GM12891 (cell line): ENCODE measurements around the gene TMEM135.
"Not testable (repeated sequence)": the region's sequence is repeated elsewhere in the genome, so short reads cannot be mapped to it uniquely, and the experiment has no call there.

Source experiments
- DNase-seq: peaks from one replicate; pipeline ENCODE4 v3.0.0; 2011; ENCODE audit warnings: low spot score; ENCODE audit not compliant: insufficient read length
- FAIRE-seq: peaks from 2 replicates; lab custom pipeline; 2011; peaks lifted over from hg19 to GRCh38; lab: Jason Lieb, UNC
- PAX5 ChIP-seq: IDR thresholded peaks from 2 replicates; pipeline ENCODE4 v1.6.1; 2011; ENCODE audit warnings: low read length, moderate library complexity, mild to moderate bottlenecking; ENCODE audit not compliant: insufficient read depth, severe bottlenecking
- POLR2A ChIP-seq: IDR thresholded peaks from 2 replicates; pipeline ENCODE4 v1.6.1; 2011; ENCODE audit warnings: low read depth, low read length, control low read depth
- POLR2AphosphoS5 ChIP-seq: IDR thresholded peaks from 2 replicates; pipeline ENCODE4 v1.6.1; 2011; ENCODE audit warnings: low read depth, low read length, control low read depth
- POU2F2 ChIP-seq: IDR thresholded peaks from 2 replicates; pipeline ENCODE4 v1.6.1; 2011; ENCODE audit warnings: low read depth, mild to moderate bottlenecking, control low read depth, low read length, moderate library complexity
- SPI1 ChIP-seq: IDR thresholded peaks from 2 replicates; pipeline ENCODE4 v1.6.1; 2011; ENCODE audit warnings: low read depth, low read length, control low read depth
- TAF1 ChIP-seq: IDR thresholded peaks from 2 replicates; pipeline ENCODE4 v1.6.1; 2011; ENCODE audit warnings: low read depth, low read length, control low read depth

The TMEM135 gene

DNA sequence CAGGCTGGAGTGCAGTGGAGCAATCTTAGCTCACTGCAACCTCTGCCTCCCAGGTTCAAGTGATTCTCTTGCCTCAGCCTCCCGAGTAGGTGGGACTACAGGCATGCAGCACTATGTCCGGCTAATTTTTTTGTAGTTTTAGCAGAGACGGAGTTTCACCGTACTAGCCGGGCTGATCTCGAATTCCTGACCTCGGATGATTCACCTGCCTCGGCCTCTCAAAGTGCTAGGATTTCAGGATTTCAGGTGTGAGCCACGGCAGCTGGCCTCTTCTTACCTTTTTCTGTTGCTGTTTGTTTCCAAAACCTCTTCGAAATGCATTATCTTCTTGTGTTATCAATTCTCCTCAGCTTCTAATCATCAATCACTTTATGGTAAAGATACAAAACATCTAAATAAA is 22.1 kb upstream of the TMEM135 start:
- DNase-seq (no peak), FAIRE-seq (no peak)
- no peak for TF ChIP-seq POU2F2
- TF ChIP-seq SPI1 = no peak

GRCh38 chr11:87019613-87020271 is 18.0 kb upstream of the TMEM135 start:
- TF ChIP-seq PAX5 (no peak), POU2F2 (no peak), POLR2AphosphoS5 (no peak), TAF1 (no peak), SPI1 (no peak), POLR2A (no peak)
- no peak for FAIRE-seq
- DNase-seq = no peak

- FAIRE-seq = no peak
- no peak for DNase-seq
- TF ChIP-seq POLR2AphosphoS5 (no peak), SPI1 (no peak), TAF1 (no peak), PAX5 (no peak), POU2F2 (no peak), POLR2A (no peak)
Observed at GRCh38 chr11:87020336-87020735, 17.4 kb upstream of the TMEM135 start.

GRCh38 chr11:87020764-87021365 is 16.9 kb upstream of the TMEM135 start:
- FAIRE-seq (no peak), DNase-seq (no peak)
- no peak for TF ChIP-seq POU2F2
- no peak for TF ChIP-seq PAX5
- TF ChIP-seq SPI1 = no peak
- TF ChIP-seq TAF1 = no peak
- no peak for TF ChIP-seq POLR2AphosphoS5
- TF ChIP-seq POLR2A = no peak

DNA sequence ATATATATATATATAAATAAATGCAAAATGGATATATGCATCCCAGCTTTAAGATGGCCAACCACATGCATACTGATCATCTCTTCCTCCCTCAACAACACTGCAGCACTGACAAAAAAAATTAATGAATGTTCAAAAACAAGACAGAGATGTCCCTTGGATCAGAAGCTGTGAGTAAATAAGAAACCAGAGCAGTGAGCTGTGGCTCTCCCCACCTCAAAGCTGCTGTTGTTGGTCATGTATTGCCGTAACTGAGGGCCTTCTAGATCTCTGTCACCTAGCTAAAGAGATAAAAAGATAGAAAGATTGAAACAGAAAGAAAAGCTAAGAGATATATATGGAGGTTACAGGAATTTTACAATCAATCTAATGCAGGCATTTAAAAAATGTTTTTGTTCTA is 15.5 kb upstream of the TMEM135 start:
- FAIRE-seq = no peak
- DNase-seq = no peak

DNA sequence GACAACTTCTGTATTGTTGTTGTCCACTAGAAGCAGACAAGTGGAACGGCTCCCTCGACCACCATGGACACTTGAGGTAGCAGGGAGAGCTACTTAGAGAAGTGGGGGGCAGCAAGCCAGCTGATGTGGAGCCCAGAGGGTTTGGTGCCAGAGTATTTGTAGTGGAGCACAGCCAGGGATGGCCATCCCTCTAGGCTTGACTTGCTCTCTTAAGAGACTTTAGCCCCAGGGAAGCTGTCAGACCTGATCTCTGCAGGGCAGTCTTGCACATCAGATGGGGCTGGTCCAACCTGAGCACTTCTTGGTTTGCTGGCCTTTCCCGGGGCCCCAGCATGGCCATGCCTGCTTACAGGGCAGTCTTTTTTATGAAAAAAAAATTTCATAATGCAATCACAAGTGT is 15.0 kb upstream of the TMEM135 start:
- FAIRE-seq = no peak
- no peak for DNase-seq
- TF ChIP-seq SPI1 (no peak), POLR2AphosphoS5 (no peak), POLR2A (no peak), TAF1 (no peak), POU2F2 (no peak), PAX5 (no peak)

More for the DNA sequence above, 15.5 kb upstream of the TMEM135 start:
- no peak for TF ChIP-seq POU2F2
- TF ChIP-seq TAF1 = no peak
- TF ChIP-seq PAX5 = no peak
- no peak for TF ChIP-seq POLR2A
- no peak for TF ChIP-seq POLR2AphosphoS5
- TF ChIP-seq SPI1 = no peak

DNA sequence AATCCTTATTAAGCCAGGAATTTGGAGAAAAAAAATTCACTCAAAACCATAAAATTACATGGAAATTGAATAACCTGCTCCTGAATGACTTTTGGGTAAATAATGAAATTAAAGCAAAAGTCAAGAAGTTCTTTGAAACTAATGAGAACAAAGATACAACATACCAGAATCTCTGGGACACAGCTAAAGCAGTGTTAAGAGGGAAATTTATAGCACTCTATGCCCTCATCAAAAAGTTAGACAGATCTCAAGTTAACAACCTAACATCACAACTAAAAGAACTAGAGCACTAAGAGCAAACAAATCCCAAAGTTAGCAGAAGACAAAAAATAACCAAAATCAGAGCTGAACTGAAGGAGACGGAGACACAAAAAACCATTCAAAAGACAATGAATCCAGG is 11.3 kb upstream of the TMEM135 start:
- not testable (repeated sequence) for FAIRE-seq, DNase-seq

GRCh38 chr11:87030458-87031054 is 7.2 kb upstream of the TMEM135 start:
- FAIRE-seq = peak; percentile 71
- no peak for TF ChIP-seq POLR2AphosphoS5
- TF ChIP-seq SPI1 = peak; percentile 13; the same call in 1 of the 2 replicates
- TF ChIP-seq TAF1 = no peak
- no peak for DNase-seq

DNA sequence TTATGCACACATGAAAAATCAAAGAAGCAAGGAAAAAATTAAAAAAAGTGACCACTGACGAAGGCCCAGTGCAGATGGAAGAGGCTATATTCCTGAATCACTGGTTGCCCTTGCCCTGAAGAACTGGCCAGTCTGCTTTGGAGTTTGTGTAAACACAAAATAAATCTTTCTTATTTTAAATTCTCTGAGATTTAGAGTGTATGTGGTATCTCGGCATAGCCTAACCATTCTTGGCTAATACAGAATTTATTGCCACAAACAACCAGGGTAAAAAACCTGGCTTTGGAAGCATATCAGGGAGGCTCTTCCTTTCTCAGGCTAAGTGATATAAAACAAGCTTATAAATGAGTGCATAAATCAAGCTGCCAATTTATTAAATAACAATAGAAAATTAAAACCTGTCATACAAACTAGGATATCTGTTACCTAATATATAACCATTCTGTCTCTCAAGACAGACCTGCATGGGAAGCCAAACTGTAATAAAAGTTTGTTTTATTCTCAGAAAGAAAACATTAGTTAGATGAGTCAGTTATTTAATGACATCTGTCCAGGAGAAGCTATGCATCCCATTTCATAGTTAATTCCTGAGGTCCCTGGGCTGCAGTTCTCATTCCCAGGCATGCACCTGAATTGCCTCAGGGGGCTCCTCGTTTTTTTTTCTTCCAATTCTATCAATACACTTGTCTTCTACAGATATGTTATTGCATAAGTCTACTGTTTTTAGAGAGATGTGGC is 6.1 kb upstream of the TMEM135 start:
- FAIRE-seq (no peak), DNase-seq (no peak)
- no peak for TF ChIP-seq POU2F2
- no peak for TF ChIP-seq POLR2A
- TF ChIP-seq TAF1 = no peak
- no peak for TF ChIP-seq PAX5

DNA sequence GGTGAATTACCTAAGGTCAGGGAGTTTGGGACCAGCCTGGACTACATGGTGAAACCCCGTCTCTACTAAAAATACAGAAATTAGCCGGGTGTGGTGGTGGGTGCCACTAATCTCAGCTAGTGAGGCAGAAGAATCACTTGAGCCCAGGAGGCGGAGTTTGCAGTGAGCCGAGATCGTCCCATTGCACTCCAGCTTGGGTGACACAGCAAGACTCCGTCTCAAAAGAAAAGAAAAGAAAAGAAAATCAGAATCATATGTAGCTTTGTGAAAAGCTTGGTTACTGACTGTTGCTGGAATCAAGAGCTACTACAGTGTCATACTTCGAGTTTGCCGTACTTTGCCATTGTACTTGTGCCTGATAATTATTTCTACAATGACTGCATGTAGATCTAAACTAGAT is 4.2 kb upstream of the TMEM135 start:
- FAIRE-seq (no peak), DNase-seq (no peak)
- TF ChIP-seq POU2F2 = no peak
- no peak for TF ChIP-seq POLR2A
- TF ChIP-seq TAF1 = no peak
- no peak for TF ChIP-seq SPI1
- no peak for TF ChIP-seq POLR2AphosphoS5
- TF ChIP-seq PAX5 = no peak
